NT2/D1 (cell line): ENCODE data around the gene DIDO1.

Experiments used
- DNase-seq: peaks from one replicate; pipeline ENCODE4 v3.0.0-alpha.2; 2011; ENCODE audit warnings: low read depth, low spot score
- H3K27me3 ChIP-seq: 2 replicates; pipeline ENCODE4 v1.6.0; 2011; ENCODE audit warnings: mild to moderate bottlenecking; ENCODE audit not compliant: insufficient read length, insufficient read depth
- H3K36me3 ChIP-seq: 2 replicates; pipeline ENCODE4 v1.6.1; 2011; ENCODE audit warnings: mild to moderate bottlenecking, low read length, mixed read lengths; ENCODE audit not compliant: insufficient read depth, insufficient read length
- H3K4me1 ChIP-seq: 2 replicates; pipeline ENCODE4 v1.5.1; 2011; ENCODE audit not compliant: insufficient read depth, insufficient read length
- H3K4me3 ChIP-seq: 2 replicates; pipeline ENCODE4 v1.5.1; 2011; ENCODE audit warnings: low read depth; ENCODE audit not compliant: insufficient read length
- H3K9ac ChIP-seq: 2 replicates; pipeline ENCODE4 v1.6.0; 2011; ENCODE audit warnings: low read depth; ENCODE audit not compliant: insufficient read length
- H3K9me3 ChIP-seq: 2 replicates; pipeline ENCODE4 v1.5.1; 2011; ENCODE audit warnings: mild to moderate bottlenecking, low read length; ENCODE audit not compliant: insufficient read depth
- SUZ12 ChIP-seq: IDR thresholded peaks from 2 replicates; pipeline ENCODE4 v1.6.1; 2011; ENCODE audit not compliant: insufficient read length, insufficient read depth; ENCODE audit errors: extremely low read depth
- YY1 ChIP-seq: IDR thresholded peaks from 2 replicates; pipeline ENCODE4 v1.6.1; 2011; ENCODE audit not compliant: insufficient read length, insufficient read depth
- ZNF274 ChIP-seq: IDR thresholded peaks from 2 replicates; pipeline ENCODE4 v1.6.1; 2011; ENCODE audit warnings: mild to moderate bottlenecking, low read depth, low read length

DIDO1 gene

DNA sequence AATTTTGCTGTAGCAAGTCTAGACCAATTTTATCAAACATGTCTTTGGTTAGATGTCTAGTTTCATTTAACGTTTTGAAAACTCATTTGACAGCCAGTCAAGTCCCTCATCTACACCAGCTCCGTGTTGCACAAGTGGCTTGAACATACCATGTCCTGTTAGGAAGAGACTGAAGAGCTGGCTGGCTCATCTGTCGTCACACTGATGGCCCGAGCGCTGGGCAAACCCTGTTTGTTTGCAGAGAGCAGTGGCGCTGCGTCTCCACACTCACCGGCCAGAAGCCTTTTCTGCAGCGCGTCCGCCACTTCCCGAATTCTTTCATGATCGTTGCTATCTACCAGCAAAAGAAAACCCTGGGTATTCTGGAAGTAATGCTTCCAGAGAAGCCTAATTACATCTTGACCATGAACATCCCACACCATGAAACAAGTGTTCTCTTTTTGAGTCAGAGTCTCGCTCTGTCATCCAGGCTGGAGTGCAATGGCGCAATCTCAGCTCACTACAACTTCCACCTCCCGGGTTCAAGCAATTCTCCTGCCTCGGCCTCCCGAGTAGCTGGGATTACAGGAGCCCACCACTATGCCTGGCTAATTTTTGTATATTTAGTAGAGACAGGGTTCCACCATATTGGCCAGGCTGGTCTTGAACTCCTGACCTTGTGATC lies 54.0 kb downstream of the DIDO1 start:
- no peak for DNase-seq
- H3K9me3 ChIP-seq, result peaks cover 3% of the 10 kb centered on the region; the same call in 1 of the 2 replicates
- H3K36me3 ChIP-seq, result peaks cover 5% of the 10 kb centered on the region
- peaks cover 3% of the 10 kb centered on the region for H3K4me1 ChIP-seq
- TF ChIP-seq SUZ12 (no peak), YY1 (no peak), ZNF274 (no peak)
- no peak overlapping the region for H3K9ac ChIP-seq
- H3K4me3 ChIP-seq, result no peak overlapping the region
- no peaks in the 10 kb centered on the region for H3K27me3 ChIP-seq

- Histone ChIP-seq H3K9me3 (no peaks in the 10 kb centered on the region; the same call in 1 of the 2 replicates), H3K27me3 (peaks cover 3% of the 10 kb centered on the region), H3K4me3 (no peak overlapping the region), H3K4me1 (peaks cover 2% of the 10 kb centered on the region), H3K9ac (no peak overlapping the region), H3K36me3 (peaks cover 2% of the 10 kb centered on the region)
- no peak for DNase-seq
- TF ChIP-seq SUZ12, result no peak
- TF ChIP-seq ZNF274, result no peak
- TF ChIP-seq YY1, result no peak
These were observed 62.1 kb downstream of the DIDO1 start for GRCh38 chr20:62864207-62864606.

DNA sequence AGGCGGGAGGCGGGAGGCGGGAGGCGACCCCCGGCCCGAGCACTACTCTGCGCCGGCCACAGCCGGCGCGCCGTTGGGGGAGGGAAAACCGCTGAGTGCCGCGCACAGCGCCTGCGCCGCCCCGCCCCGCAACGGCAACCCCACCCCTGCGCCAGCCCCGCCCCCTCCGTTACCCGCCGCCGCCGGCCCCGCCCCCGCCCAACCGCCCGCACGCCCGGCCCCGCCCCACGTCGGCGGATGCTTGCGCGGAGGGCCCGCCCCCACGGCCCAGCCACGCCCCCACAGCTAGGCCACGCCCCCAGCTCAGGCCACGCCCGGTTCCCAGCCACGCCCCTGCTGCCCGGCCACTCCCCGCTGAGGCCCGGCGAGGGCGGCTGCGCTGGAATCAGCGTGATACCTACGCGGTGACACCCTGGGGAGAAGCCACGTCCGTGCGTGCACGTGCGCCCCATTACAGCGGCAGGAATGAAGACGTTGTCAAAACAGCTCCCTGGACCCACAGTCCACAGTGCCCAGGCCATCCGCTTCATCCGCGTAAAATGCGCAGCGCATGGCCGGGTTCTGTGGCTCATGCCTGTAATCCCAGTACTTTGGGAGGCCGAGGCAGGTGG lies 64.5 kb downstream of the DIDO1 start, which contains the start of gene TCFL5:
Gene TCFL5 (minus strand): TSS at position 97 of the 611 bp plus-strand sequence. CDS start 152 bp downstream, outside the sequence.
- peaks cover 3% of the 10 kb centered on the region for H3K27me3 ChIP-seq
- H3K4me1 ChIP-seq, result peaks cover 2% of the 10 kb centered on the region
- peak within 1 kb of the TSS; percentile 66 for H3K4me3 ChIP-seq
- no peaks in the 10 kb centered on the region; the same call in 1 of the 2 replicates for H3K9me3 ChIP-seq
- H3K9ac ChIP-seq, result peak within 1 kb of the TSS; percentile 87
- TF ChIP-seq ZNF274 (no peak), YY1 (no peak), SUZ12 (no peak)
- peaks cover 24% of the 10 kb centered on the region for H3K36me3 ChIP-seq
- peak; percentile 57 for DNase-seq

- peak overlapping the region; percentile 66 for H3K4me3 ChIP-seq
- no peak for DNase-seq
- no peaks in the 10 kb centered on the region; the same call in 1 of the 2 replicates for H3K9me3 ChIP-seq
- peaks cover 2% of the 10 kb centered on the region for H3K4me1 ChIP-seq
- TF ChIP-seq YY1 (no peak), ZNF274 (no peak), SUZ12 (no peak)
- peaks cover 3% of the 10 kb centered on the region for H3K27me3 ChIP-seq
- H3K9ac ChIP-seq, result peak overlapping the region; percentile 87
- peaks cover 29% of the 10 kb centered on the region for H3K36me3 ChIP-seq
These were observed 65.2 kb downstream of the DIDO1 start for GRCh38 chr20:62860924-62861691.

- Histone ChIP-seq H3K9ac (peak overlapping the region; percentile 82), H3K9me3 (no peaks in the 10 kb centered on the region; the same call in 1 of the 2 replicates), H3K4me1 (peaks cover 2% of the 10 kb centered on the region), H3K4me3 (peak overlapping the region; percentile 66), H3K36me3 (peaks cover 36% of the 10 kb centered on the region), H3K27me3 (peaks cover 3% of the 10 kb centered on the region)
- TF ChIP-seq ZNF274 (no peak), SUZ12 (no peak), YY1 (no peak)
- no peak for DNase-seq
These were observed 65.8 kb downstream of the DIDO1 start for GRCh38 chr20:62860391-62860923.

GRCh38 chr20:62859721-62860120 lies 66.6 kb downstream of the DIDO1 start:
- DNase-seq, result no peak
- Histone ChIP-seq H3K4me1 (peaks cover 2% of the 10 kb centered on the region), H3K9me3 (no peaks in the 10 kb centered on the region; the same call in 1 of the 2 replicates), H3K27me3 (peaks cover 3% of the 10 kb centered on the region), H3K4me3 (peak overlapping the region; percentile 66), H3K9ac (peak overlapping the region; percentile 82), H3K36me3 (peaks cover 43% of the 10 kb centered on the region)
- TF ChIP-seq YY1 (no peak), ZNF274 (no peak), SUZ12 (no peak)
